GM12875 (cell line): Measurements from ENCODE around the gene TBPL2.

Source experiments
- H3K4me3 ChIP-seq: one replicate; pipeline ENCODE4 v1.5.1; 2011; ENCODE audit warnings: low read depth, low read length, control low read depth
- TF ChIP-seq, protein P1 (sequence below): IDR thresholded peaks from 2 replicates; pipeline ENCODE4 v1.5.1; 2011; ENCODE audit warnings: low read depth, mild to moderate bottlenecking, control low read depth, inconsistent platforms, low read length, moderate library complexity, borderline replicate concordance; ENCODE audit not compliant: insufficient read depth

The TBPL2 gene

DNA sequence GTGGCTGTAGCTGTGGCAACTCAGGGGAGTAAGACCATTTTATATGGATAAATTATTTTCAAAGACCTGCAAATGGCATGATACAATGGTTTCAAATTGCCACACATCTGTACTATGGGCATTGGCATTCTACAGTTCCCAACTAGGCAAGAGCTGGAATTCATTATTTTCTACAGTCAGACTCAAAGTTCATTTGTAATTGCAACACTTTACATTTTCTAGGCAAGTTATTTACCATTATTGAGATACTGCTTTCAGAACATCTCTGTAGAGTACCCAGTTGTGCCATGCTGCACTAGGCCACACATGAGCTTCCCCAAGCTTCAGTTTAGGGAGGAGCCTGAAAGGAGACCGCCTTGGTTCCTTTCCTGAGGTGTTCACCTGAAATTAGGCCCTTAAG lies 20.8 kb downstream of the TBPL2 start:
- no peak overlapping the region for H3K4me3 ChIP-seq
- TF ChIP-seq, protein P1, sequence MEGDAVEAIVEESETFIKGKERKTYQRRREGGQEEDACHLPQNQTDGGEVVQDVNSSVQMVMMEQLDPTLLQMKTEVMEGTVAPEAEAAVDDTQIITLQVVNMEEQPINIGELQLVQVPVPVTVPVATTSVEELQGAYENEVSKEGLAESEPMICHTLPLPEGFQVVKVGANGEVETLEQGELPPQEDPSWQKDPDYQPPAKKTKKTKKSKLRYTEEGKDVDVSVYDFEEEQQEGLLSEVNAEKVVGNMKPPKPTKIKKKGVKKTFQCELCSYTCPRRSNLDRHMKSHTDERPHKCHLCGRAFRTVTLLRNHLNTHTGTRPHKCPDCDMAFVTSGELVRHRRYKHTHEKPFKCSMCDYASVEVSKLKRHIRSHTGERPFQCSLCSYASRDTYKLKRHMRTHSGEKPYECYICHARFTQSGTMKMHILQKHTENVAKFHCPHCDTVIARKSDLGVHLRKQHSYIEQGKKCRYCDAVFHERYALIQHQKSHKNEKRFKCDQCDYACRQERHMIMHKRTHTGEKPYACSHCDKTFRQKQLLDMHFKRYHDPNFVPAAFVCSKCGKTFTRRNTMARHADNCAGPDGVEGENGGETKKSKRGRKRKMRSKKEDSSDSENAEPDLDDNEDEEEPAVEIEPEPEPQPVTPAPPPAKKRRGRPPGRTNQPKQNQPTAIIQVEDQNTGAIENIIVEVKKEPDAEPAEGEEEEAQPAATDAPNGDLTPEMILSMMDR, result no peak

DNA sequence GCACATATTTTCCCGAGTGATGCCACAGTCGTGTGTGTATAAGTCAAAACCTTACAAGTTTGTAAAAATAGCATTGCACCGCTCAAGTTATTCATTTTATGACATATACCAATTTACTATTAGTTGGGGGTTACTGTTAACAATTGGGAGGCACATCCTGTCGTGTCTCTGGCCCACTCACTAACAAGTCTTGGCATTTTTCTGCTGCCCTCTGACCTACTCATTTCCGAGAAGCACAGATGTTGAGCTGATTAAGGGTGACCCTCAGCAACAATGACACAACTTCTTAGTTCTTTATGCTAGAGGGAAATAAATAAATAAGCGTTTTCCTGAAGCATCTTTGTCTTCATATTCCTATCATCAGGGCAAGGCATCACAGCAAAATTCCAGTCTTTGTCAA lies 22.0 kb downstream of the TBPL2 start:
- H3K4me3 ChIP-seq, result no peak overlapping the region
- TF ChIP-seq, protein P1, result no peak

DNA sequence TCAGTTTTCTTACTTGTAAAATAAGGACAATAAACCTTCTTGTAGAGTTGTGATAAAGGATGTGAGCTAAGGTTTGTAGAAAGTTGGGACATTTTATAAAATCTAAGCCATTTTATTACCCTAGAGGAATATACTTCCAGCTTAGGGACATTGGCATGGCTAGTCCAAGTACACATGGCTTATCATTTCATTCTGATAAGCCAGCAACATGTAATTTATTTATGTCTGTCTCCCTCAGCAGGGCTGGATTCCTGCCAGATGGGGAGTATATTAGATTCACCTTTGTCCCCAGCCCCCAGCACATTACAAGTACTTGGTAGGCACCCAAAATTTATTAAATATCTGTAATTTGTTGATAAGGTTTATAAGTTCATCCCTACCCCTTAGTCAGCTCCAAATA lies 22.5 kb downstream of the TBPL2 start:
- H3K4me3 ChIP-seq, result no peak overlapping the region
- TF ChIP-seq, protein P1, result no peak

DNA sequence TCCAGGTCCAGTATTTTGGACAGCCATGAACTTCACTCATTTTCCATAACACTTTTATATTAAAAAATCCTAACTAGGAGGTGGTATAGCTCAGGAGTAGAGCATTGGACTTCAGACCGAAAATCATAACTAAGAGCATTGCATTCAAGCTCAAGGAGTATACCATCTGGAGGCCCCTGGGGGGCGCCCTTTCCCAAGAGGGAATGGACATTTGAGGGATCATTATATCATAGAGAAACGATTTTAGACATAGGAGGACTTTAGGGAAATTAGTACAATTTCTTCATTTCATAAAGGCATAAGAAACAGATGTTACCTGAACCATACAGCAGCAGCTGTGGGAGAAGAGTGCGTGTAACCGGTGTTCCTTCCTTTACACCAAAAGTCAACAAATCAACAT lies 23.6 kb downstream of the TBPL2 start:
- TF ChIP-seq, protein P1, result peak; percentile 41; the same call in 1 of the 2 replicates
- H3K4me3 ChIP-seq, result no peak overlapping the region

DNA sequence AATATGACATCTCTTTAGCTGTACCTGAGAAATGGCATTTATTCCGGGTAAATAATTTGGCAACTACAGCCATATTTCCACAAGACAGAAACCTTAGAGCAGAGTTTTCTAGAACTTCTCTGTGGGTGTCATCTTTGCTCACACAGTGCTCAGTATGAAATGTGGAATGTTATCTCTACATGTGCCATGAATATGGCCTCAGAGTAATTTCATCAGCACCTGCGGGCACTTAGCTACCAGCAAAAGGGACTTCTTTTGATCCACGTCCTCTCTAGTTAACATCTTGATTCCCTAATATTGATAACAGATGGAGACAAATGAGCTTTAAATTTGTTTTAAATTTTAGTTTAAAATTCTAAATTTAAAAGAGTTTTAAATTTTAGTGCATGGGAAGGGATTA lies 25.9 kb downstream of the TBPL2 start:
- no peak overlapping the region for H3K4me3 ChIP-seq
- TF ChIP-seq, protein P1, result no peak

DNA sequence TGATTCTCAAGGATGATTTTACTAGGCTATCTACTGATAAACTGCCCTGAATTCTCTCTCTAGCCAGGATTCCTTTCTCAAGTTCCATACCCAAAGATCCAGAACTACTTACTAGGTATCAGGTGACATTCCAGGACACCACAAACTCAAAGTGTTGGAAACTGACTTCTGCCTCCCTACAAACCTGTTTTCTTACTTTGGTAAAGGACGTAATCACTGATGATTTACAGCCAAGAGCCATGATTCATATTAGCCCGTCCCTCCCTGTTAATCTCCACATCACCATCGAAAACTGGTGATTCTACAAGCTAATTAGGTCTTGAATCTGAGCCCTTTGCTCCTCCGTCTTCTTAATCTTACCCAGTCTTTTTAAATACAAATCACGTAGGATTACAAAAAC lies 27.7 kb downstream of the TBPL2 start:
- no peak overlapping the region for H3K4me3 ChIP-seq
- TF ChIP-seq, protein P1, result no peak

DNA sequence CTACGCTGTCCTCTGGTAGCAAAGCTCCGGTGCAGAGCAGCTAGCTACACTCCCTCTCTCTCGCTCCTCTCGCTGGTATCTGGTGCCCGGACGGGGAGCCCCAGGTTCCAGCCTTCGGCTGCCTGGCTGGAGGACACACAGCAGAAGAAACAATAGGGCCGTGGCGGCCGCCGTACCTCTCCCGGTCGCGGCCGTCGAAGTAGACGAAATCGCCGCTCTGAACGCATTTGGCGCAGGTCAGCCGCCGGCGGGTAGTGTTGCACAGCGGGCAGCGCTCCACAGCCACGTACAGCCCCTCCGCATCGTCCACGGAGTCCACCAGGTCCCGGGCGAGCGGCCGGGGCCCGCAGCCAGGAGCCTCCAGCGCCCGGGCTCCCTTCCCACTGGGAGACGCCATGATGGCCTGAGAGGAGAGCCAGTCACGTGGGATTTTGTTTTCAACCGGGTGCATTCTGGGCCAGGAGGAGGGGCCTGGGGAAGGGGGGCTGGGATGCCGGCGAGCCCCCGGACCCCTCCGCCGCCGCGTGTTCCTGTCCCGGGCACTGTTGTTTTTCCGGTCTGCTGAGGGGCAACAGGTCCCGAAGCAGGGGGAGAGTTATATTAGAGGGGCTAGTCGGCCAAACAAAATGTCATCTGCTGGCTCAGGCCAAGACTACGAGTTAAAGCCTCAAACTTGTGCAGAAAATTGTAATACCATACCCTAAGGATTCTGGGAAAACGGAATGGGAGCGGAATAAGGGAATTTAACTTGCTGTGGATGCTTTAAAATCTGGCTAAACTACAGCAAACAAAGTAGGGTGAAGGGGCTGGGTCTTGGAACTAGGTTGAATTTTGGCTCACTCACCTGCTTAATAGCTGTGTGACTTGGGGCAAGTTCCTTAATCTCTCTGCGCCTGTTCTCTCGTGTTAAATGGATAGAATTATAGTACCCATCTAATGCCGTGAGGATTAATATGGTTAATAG lies 28.7 kb downstream of the TBPL2 start, which contains the start of gene ATG14:
TSS of gene ATG14 (minus strand) at position 405 of the 964 bp plus-strand sequence. CDS start at position 397, 8 bp downstream.
- H3K4me3 ChIP-seq, result peak within 1 kb of the TSS; percentile 97
- TF ChIP-seq, protein P1, result no peak
